Stimulated activated naive CD8-positive, alpha-beta T cell treated with anti-CD3 and anti-CD28 coated beads, Interleukin-15, amount 100 ng/mL, for 72 hours (primary cell): ENCODE measurements around the gene SUCNR1.
"Not testable (repeated sequence)": the region's sequence is repeated elsewhere in the genome, so short reads cannot be mapped to it uniquely, and the experiment has no call there.

Source experiments
- ATAC-seq: fragments of 150-1000 bp; cut with Tn5 transposase; 2 replicates; pipeline ENCODE4 v1.10.0; 2021; ENCODE audit warnings: mild to moderate bottlenecking, moderate library complexity
- DNase-seq, 2 donors: peaks; one replicate each; pipeline ENCODE4 v3.0.0; 2021 to 2022
- H3K27ac Mint-ChIP-seq, 2 donors: one replicate each; pipeline ENCODE4 v1.8.0; 2022; ENCODE audit warnings: mild to moderate bottlenecking in 2 of 2, mixed read lengths in 2 of 2, moderate library complexity in 2 of 2
- H3K27me3 Mint-ChIP-seq: one replicate; pipeline ENCODE4 v1.8.0; 2022; ENCODE audit warnings: mixed read lengths
- H3K4me1 Mint-ChIP-seq: one replicate; pipeline ENCODE4 v1.8.0; 2022; ENCODE audit warnings: mild to moderate bottlenecking, mixed read lengths
- H3K4me3 Mint-ChIP-seq, 2 donors: one replicate each; pipeline ENCODE4 v1.8.0; 2022; ENCODE audit warnings: mild to moderate bottlenecking in 2 of 2, mixed read lengths in 2 of 2, moderate library complexity in 1 of 2
- H3K9me3 Mint-ChIP-seq, 2 donors: one replicate each; pipeline ENCODE4 v1.8.0; 2022; ENCODE audit warnings: mixed read lengths in 2 of 2

The SUCNR1 gene

GRCh38 chr3:151906751-151907150 is 33.3 kb downstream of the SUCNR1 start:
- no peak for ATAC-seq
- no peaks in the 10 kb centered on the region for H3K4me1 Mint-ChIP-seq
- H3K27me3 Mint-ChIP-seq: peaks cover 15% of the 10 kb centered on the region
- H3K4me3 Mint-ChIP-seq: no peak overlapping the region
- H3K9me3 Mint-ChIP-seq: peaks cover 1 to 6% of the 10 kb centered on the region in 2 donors
- no peak for DNase-seq
- no peak overlapping the region for H3K27ac Mint-ChIP-seq

DNA sequence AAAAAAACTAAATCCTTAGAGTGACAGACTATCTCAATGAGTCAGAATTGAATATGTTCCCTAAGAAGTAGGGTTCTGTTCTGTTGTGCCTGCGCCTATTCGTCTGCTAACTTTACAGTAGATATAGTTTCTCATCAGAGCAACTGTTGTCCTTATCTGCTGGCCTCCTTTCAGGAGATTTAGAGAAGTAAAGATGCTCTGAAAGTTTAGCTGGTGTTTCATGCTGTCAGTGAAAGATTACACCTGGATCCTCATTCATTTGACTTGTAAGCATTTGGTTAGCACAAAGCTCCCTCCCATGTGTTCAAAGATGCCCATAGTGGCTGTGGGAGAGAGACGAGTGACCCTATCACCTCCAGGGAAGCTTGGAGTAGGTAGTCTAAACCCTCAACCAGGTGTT is 35.0 kb downstream of the SUCNR1 start:
- Mint-ChIP-seq H3K27ac (no peak overlapping the region), H3K4me1 (no peaks in the 10 kb centered on the region), H3K9me3 (peaks cover 4 to 11% of the 10 kb centered on the region in 2 donors), H3K4me3 (no peak overlapping the region), H3K27me3 (peaks cover 15% of the 10 kb centered on the region)
- no peak for ATAC-seq
- no peak for DNase-seq

DNA sequence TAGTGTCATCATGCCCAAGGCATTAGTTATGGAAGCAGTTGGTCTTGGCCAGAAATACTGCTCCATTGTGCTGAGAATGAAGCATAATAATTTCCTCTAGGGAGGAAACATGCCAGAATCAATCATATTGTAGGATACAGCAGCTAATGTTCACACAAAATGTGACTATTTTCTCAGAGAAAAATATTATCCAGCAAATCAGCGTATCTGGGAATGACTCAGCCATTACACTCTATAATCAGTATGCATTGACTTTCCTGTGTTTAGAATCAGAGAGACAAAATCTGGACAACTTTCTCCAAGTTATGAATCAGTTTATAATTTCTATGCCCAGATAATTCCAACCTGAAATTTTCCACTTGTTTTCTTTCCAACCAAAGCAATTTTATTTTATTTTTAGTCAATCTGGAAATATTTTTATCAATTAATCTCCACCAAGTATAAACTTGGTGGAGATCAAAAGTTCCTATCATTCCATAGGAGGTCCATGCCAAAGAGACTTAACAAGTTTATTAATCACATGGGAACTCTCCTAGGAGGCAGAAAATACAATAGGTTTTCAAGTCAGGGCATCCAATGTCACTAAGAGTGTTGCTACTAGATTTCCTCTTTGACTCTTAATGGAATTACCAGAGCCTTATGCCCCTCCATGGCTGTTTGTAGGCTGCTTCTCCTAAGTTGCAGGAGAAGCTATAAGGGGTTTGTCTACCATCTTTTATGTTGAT is 36.4 kb downstream of the SUCNR1 start:
- Mint-ChIP-seq H3K27ac (no peak overlapping the region), H3K9me3 (peaks cover 4 to 11% of the 10 kb centered on the region in 2 donors), H3K4me1 (no peaks in the 10 kb centered on the region), H3K4me3 (no peak overlapping the region), H3K27me3 (peaks cover 15% of the 10 kb centered on the region)
- no peak for DNase-seq
- ATAC-seq: no peak

DNA sequence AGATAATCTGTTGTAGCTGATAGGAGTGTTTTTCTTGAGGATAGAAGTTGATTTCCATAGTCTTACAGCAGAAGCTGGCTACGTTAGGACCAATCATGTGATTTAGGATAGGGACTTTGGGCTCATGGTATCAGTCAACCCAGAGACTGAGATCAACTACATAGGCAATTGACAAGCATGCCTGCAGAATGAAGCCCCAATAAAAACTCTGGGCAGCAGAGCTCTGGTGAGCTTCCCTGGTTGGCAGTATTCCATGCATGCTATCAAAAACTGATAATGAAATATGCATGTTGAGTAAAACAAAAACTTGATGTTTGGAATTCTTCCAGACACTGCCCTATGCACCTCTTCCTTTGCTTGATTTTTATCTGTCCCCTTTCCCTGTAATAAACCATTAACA is 38.0 kb downstream of the SUCNR1 start:
- H3K4me1 Mint-ChIP-seq: no peaks in the 10 kb centered on the region

GRCh38 chr3:151912028-151912427 is 38.6 kb downstream of the SUCNR1 start:
- Mint-ChIP-seq H3K9me3 (peaks cover 4 to 11% of the 10 kb centered on the region in 2 donors), H3K4me3 (no peak overlapping the region), H3K27me3 (peaks cover 15% of the 10 kb centered on the region), H3K4me1 (no peaks in the 10 kb centered on the region), H3K27ac (no peak overlapping the region)
- ATAC-seq (no peak), DNase-seq (no peak)

More for the DNA sequence above, 38.0 kb downstream of the SUCNR1 start:
- no peak for DNase-seq
- H3K27ac Mint-ChIP-seq: no peak overlapping the region
- no peak overlapping the region for H3K4me3 Mint-ChIP-seq
- peaks cover 15% of the 10 kb centered on the region for H3K27me3 Mint-ChIP-seq
- ATAC-seq: no peak
- peaks cover 4 to 11% of the 10 kb centered on the region in 2 donors for H3K9me3 Mint-ChIP-seq

GRCh38 chr3:151916781-151917180 is 43.3 kb downstream of the SUCNR1 start:
- DNase-seq (no peak), ATAC-seq (no peak)
- H3K4me3 Mint-ChIP-seq: no peak overlapping the region
- peaks cover 5% of the 10 kb centered on the region for H3K27me3 Mint-ChIP-seq
- H3K4me1 Mint-ChIP-seq: peaks cover 5% of the 10 kb centered on the region
- peaks cover 3 to 5% of the 10 kb centered on the region in 2 donors for H3K9me3 Mint-ChIP-seq
- no peak overlapping the region for H3K27ac Mint-ChIP-seq

DNA sequence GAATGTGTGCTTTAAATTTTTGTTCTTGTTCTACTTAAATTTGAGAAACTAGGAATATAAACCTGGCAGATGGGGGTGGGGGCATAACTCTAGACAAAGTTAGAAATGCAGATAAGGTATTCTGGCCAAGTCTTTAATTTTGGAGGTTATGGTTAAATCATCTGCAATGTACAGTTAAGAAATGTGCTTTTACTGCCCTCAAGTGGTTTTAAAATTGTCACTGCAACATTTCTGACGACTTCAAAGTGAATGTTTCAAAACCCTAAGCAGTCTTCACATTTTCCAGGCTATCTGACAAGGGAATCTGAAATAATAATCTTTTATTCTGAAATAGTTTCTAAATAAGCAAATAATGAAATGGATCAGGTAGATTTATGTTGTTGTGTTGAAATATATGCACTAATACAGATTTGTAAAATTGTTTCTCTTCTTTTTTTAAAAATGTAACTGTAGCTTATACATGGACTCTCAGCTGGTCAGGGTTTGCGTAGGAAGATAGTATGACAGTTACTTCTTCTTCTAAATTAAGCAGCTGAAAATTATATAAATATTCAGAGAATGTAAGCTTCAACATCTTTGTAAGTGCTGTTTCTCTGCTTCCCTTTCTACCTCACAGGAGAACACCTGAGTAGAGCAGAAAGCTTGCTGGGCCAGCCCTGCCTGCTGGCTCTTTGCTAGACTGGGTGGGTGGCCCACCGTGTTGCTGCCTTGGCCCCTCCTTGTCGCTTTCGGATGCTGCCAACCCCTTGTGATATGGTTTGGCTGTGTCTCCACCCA is 45.0 kb downstream of the SUCNR1 start:
- DNase-seq (no peak), ATAC-seq (peak; percentile 52)
- H3K4me1 Mint-ChIP-seq: peaks cover 5% of the 10 kb centered on the region
- no peaks in the 10 kb centered on the region for H3K27me3 Mint-ChIP-seq
- no peak overlapping the region for H3K27ac Mint-ChIP-seq
- H3K9me3 Mint-ChIP-seq: no peaks in the 10 kb centered on the region
- no peak overlapping the region for H3K4me3 Mint-ChIP-seq

GRCh38 chr3:151919030-151919328 is 45.5 kb downstream of the SUCNR1 start:
- Mint-ChIP-seq H3K27ac (no peak overlapping the region), H3K27me3 (no peaks in the 10 kb centered on the region), H3K9me3 (no peaks in the 10 kb centered on the region), H3K4me1 (peaks cover 5% of the 10 kb centered on the region), H3K4me3 (no peak overlapping the region)
- DNase-seq: no peak
- ATAC-seq: peak; percentile 20

DNA sequence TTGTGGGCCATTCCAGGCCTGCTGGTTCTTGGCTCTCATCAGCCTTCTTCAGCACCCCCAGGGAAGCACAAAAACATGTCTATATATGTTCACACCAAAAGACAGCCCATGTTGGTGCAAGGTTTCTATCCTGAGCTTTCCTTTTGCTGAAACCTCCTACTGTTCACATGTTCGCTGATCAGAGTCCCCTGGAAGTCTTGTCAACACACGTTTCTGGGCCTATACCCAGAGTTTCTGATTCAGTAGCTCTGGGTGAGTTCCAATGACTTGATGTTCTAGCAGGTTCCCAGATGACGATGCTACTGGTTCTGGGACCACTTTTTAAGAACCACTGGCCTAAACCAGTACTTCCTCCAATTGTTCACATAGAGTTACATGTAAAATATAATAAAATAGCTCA is 46.0 kb downstream of the SUCNR1 start:
- Mint-ChIP-seq H3K27me3 (no peaks in the 10 kb centered on the region), H3K4me3 (no peak overlapping the region), H3K27ac (no peak overlapping the region), H3K4me1 (peaks cover 5% of the 10 kb centered on the region), H3K9me3 (no peaks in the 10 kb centered on the region)
- DNase-seq: no peak
- ATAC-seq: no peak

GRCh38 chr3:151923901-151924300 is 50.5 kb downstream of the SUCNR1 start:
- H3K27ac Mint-ChIP-seq: no peak overlapping the region
- no peaks in the 10 kb centered on the region for H3K9me3 Mint-ChIP-seq

DNA sequence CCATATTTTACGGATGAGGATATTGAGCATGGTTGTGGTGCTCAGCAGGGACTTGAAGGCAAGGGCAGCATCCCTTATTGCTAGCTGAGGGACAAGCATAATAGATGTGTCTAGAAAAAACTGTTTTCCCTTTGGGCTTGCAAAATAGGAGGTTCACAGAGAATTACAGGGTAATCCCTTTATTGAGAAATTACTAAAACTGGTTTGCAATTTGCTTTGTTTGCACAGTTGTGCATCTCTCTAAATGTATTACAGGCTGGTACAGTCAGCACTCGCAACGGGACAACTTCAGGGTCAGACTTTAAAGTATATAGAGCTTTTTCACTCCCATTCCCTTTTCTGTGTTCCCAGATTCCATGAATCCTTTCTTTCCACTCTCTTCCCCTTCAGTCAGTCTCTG is 51.3 kb downstream of the SUCNR1 start:
- H3K27me3 Mint-ChIP-seq: no peaks in the 10 kb centered on the region
- no peak overlapping the region for H3K4me3 Mint-ChIP-seq
- H3K9me3 Mint-ChIP-seq: no peaks in the 10 kb centered on the region
- no peaks in the 10 kb centered on the region for H3K4me1 Mint-ChIP-seq
- DNase-seq: no peak
- ATAC-seq: no peak
- H3K27ac Mint-ChIP-seq: no peak overlapping the region

More at GRCh38 chr3:151923901-151924300, 50.5 kb downstream of the SUCNR1 start:
- H3K27me3 Mint-ChIP-seq: no peaks in the 10 kb centered on the region
- DNase-seq (no peak), ATAC-seq (no peak)
- peaks cover 5% of the 10 kb centered on the region for H3K4me1 Mint-ChIP-seq
- no peak overlapping the region for H3K4me3 Mint-ChIP-seq

- ATAC-seq (peak; percentile 81), DNase-seq (no peak)
- no peak overlapping the region for H3K27ac Mint-ChIP-seq
- no peak overlapping the region for H3K4me3 Mint-ChIP-seq
- no peaks in the 10 kb centered on the region for H3K27me3 Mint-ChIP-seq
- H3K4me1 Mint-ChIP-seq: no peaks in the 10 kb centered on the region
- no peaks in the 10 kb centered on the region for H3K9me3 Mint-ChIP-seq
Measured at GRCh38 chr3:151925419-151925818, 52.0 kb downstream of the SUCNR1 start.

GRCh38 chr3:151925876-151926275 is 52.4 kb downstream of the SUCNR1 start:
- no peaks in the 10 kb centered on the region for H3K4me1 Mint-ChIP-seq
- no peaks in the 10 kb centered on the region for H3K9me3 Mint-ChIP-seq
- ATAC-seq (no peak), DNase-seq (no peak)
- no peak overlapping the region for H3K27ac Mint-ChIP-seq
- no peaks in the 10 kb centered on the region for H3K27me3 Mint-ChIP-seq
- H3K4me3 Mint-ChIP-seq: no peak overlapping the region

DNA sequence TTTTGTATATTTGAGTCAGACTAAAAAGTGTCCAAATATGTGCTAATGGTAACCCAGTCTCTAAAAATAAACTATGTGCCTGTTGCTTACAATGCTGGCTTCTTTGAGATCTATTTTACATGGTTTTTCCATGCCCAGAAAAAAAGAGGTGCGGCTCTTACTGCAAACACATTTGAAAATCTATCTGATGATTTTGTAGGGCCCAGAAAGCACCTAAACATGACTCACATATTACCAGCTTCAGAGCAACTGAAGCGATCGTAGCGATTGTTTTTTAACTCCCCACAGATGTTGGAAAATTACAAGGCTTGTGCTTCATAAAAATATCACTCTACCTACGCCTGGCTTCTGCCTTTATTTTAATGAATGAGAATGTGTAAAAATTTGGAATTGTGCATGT is 53.5 kb downstream of the SUCNR1 start:
- DNase-seq (no peak), ATAC-seq (no peak)
- Mint-ChIP-seq H3K27ac (no peak overlapping the region), H3K27me3 (no peaks in the 10 kb centered on the region), H3K4me3 (no peak overlapping the region), H3K4me1 (no peaks in the 10 kb centered on the region), H3K9me3 (no peaks in the 10 kb centered on the region)

- H3K4me1 Mint-ChIP-seq, H3K27me3 Mint-ChIP-seq, H3K9me3 Mint-ChIP-seq, H3K27ac Mint-ChIP-seq, ATAC-seq, DNase-seq, H3K4me3 Mint-ChIP-seq: not testable (repeated sequence)
Measured at GRCh38 chr3:151927915-151928525, 54.6 kb downstream of the SUCNR1 start.

DNA sequence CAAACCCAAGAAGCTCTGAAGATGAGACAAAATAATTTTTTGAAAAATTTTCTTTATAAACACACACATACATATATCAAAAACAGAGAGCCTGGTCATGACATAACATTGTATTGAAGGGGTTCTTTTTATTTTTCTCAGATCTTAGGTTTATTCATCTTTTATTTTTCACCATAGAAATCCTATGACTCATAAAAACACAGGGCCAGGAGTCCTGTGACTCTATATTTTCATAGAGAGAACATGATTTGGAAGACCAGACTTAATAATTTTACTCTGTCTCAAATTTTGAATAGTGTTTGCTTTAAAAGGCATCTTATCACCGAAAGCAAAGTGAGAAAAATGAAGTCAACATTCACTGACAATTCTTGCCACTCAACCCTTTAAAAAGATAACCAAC is 57.7 kb downstream of the SUCNR1 start:
- DNase-seq (no peak), ATAC-seq (no peak)
- H3K4me3 Mint-ChIP-seq: no peak overlapping the region
- no peak overlapping the region for H3K27ac Mint-ChIP-seq
- no peaks in the 10 kb centered on the region for H3K4me1 Mint-ChIP-seq
- H3K27me3 Mint-ChIP-seq: no peaks in the 10 kb centered on the region
- no peaks in the 10 kb centered on the region for H3K9me3 Mint-ChIP-seq
